Stimulated activated CD8-positive, alpha-beta memory T cell treated with anti-CD3 and anti-CD28 coated beads, Interleukin-2, amount 100 ng/mL, for 1 hour (primary cell): ENCODE results near the gene TSSC4.

ENCODE experiments used
- DNase-seq, 2 donors: peaks; one replicate each; pipeline ENCODE4 v3.0.0-alpha.2; 2020; ENCODE audit warnings: low read depth in 2 of 2

The TSSC4 gene

DNA sequence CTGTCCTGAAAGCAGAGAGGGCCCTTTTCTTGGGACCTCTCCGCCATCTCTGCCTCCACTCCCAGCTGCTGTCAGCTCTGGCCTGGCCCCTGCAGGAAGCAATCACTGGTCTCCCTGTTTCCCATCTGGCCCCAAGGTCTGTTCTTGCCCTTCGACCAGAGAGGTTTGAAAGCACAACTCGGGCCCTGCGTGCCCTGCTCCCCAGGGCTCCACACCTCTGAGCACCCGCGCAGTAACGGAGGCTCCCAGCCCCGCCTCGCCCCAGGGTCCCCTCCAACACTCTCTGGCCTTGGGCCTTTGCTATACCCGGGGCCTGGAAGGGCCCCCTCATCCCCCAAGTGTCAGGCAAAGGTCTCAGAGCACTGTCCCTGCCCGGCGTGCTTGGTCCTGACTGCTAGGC, 31.2 kb upstream of the TSSC4 start:
- DNase-seq: no peak

- DNase-seq: no peak
These were observed 30.7 kb upstream of the TSSC4 start for GRCh38 chr11:2369896-2370295.

- no peak for DNase-seq
These were observed 25.9 kb upstream of the TSSC4 start for GRCh38 chr11:2374456-2375201.

DNA sequence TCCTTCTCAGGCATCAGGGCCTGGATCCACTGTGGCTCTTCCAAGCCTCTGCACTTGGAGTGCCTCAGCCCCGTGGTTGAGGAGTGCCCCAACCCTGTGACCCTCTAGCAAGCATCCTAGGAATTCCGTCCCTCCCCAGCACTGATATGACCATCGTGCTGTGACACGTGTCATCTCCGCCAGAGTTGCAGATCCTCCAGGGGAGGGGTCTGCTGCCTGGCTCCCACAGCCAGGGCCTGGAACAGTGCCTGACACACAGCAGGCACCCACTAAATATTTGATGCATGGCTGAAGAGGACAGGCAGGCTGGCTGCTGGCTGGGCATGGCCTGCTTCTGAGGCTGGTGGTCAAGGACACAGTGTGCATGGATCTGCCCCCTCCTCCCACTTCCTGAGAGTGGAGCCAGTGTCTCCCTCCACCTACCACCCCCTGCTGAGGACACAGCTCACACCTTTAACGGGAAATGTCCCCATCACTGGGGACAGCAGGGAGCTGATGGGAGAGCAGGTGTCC, 25.2 kb upstream of the TSSC4 start:
- DNase-seq: no peak

DNA sequence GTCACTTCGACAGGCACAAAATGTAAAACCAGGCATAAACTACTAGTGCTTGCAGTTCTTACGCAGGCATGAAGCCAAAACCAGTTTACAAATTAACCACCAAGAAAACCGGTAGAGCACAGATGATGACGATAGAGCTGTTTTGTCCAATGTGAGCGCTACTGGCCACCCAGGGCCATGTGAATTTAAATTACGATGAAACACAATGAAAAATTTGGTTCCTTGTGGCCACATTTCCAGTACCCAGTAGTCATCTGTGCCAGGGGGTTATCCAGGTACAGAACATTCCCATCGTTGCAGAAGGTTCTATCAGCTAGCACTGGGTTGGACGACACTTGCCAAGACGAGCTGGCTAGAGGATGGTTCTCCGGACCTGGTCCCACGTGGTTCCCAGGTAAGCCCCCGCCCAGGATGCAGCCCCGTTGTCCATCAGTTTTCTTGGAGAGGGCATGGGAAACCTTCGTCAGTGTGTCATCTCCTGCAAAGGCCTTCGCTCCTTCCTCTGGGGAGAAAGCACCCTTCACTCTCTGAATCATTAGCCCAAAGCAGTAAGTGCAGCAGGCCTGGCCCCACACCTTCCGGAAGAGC, 24.5 kb upstream of the TSSC4 start:
- no peak for DNase-seq

GRCh38 chr11:2376751-2377451, 23.6 kb upstream of the TSSC4 start, which contains the start of gene CD81:
Gene CD81 (plus strand): TSS chr11:2377310. CDS start chr11:2377550, 240 bp downstream.
- DNase-seq: peak; percentile 42 to 51

GRCh38 chr11:2377511-2378443, 22.8 kb upstream of the TSSC4 start:
- peak in 1 of 2 donors; percentile 41 for DNase-seq

GRCh38 chr11:2378527-2379210, 21.9 kb upstream of the TSSC4 start:
- no peak for DNase-seq

DNA sequence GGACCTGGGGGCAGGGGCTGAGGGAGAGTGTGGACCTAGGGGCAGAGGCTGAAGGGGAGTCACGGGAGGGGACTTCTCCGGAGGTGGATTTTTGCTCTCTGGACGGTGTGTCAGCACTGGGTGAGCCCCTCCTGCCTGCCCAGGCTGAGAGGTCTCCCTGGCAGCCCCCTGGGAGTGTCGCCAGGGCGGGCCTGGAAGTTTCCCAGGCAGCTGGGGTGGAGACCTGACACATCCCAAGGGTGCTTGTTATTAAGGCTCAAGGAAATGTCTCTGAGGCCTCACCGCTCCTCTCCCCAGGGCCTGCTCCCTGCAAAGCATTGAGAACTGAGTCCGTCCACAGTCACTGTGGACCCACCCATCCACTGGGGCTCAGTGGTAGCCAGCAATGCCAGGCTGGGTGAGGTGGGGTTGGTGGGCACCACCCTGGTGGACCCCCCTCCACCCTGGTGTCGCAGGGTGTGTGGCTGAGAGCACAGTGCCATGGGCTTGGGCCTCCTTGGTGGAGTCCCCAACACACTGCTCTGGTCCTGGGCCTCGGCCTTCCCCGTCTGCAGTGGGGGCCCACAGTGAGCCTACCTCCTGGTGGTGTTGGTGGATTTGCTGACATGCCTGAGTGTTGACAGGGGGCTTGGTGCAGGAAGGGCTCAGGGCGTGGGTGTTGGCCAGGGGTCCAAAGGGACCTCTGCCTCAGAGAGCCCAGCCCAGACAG, 20.9 kb upstream of the TSSC4 start:
- DNase-seq: no peak

GRCh38 chr11:2380396-2380795, 20.2 kb upstream of the TSSC4 start:
- DNase-seq: no peak

DNA sequence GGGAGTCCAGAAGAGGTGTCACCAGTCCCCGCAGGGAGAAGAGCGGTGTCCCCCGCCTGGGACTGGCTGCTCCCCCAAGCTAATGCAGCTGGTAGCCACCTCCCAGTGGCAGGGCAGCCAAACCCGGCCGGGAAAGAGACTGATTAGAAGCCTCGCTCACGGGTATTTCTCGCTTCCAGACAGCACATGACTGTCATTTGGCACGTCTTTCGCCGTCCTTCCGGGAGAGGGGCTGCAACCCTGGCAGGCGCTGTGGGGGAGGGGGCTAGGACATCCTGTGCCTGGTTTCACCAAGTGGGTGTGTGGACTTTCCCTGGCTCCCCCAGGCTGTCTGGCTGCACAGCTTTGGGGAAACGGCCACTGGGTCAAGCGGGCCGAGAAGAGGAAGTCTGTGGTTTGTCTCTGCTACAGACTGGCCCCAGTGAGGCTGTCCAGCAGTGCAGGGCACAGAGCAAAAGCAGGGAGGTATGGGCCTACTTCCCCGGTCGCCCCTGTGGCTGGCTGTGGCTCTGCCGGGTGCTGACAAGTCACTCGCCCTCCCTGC, 19.7 kb upstream of the TSSC4 start:
- DNase-seq: no peak

- DNase-seq: no peak
These were observed 18.9 kb upstream of the TSSC4 start for GRCh38 chr11:2381494-2382128.

- DNase-seq: no peak
These were observed 18.4 kb upstream of the TSSC4 start for GRCh38 chr11:2382129-2382517.

GRCh38 chr11:2382936-2383851, 17.4 kb upstream of the TSSC4 start:
- DNase-seq: no peak

- DNase-seq: no peak
These were observed 16.4 kb upstream of the TSSC4 start for GRCh38 chr11:2383852-2384804.

GRCh38 chr11:2385156-2386151, 15.1 kb upstream of the TSSC4 start:
- DNase-seq: no peak
